Sigmoid colon (tissue), 7 donors: ENCODE measurements around the gene C17orf67. TPM values are rescaled to one million over a fixed set of nuclear protein-coding genes. Genes with fewer than 3 reads are reported as not detected.

Experiments used
- DNase-seq: peaks from one replicate; pipeline ENCODE4 v3.0.0-alpha.2; 2019
- H3K27ac ChIP-seq, 4 donors: fragments of 200-600 bp; sonication (generic); one replicate each; pipeline ENCODE4 v1.5.1; 2016 to 2019; ENCODE audit warnings: mild to moderate bottlenecking in 1 of 4
- H3K27me3 ChIP-seq, 3 donors: fragments of 200-600 bp; sonication (generic); one replicate each; pipeline ENCODE4 v1.5.1; 2019; ENCODE audit warnings: mild to moderate bottlenecking in 1 of 3
- H3K36me3 ChIP-seq, 4 donors: fragments of 200-600 bp; sonication (generic); one replicate each; pipeline ENCODE4 v1.5.1; 2016 to 2019
- H3K4me1 ChIP-seq, 4 donors: fragments of 200-600 bp; sonication (generic); one replicate each; pipeline ENCODE4 v1.5.1; 2017 to 2019
- H3K4me3 ChIP-seq, 4 donors: fragments of 200-600 bp; sonication (generic); one replicate each; pipeline ENCODE4 v1.5.1; 2017 to 2019; ENCODE audit warnings: mild to moderate bottlenecking in 2 of 4, moderate library complexity in 1 of 4
- H3K9me3 ChIP-seq, 4 donors: fragments of 200-600 bp in 3 of 4; sonication (generic) in 3 of 4; one replicate each; pipeline versions ENCODE4 v1.5.1 to v1.6.1; 2013 to 2019
- POLR2A ChIP-seq, 2 donors: fragments of 450-650 bp; IDR thresholded peaks; one replicate each; pipeline ENCODE4 v1.6.1; 2016; ENCODE audit warnings: antibody characterized with exemption in 2 of 2, mild to moderate bottlenecking in 2 of 2, moderate library complexity in 2 of 2
- WGBS, 2 donors: extraction: QIAGEN DNeasy Blood & Tissue Kit; methylation state at CpG; one replicate each; pipeline ENCODE4 v1.1.7; 2013; 5-methylcytosine and 5-hydroxymethylcytosine counted together
- intact Hi-C: fragments of 100-400 bp; cut with DNase I; formaldehyde crosslinking; loops from one replicate; pipeline ENCODE4 v1.15.1; 2023
- polyA plus RNA-seq, 3 donors: library from polyadenylated mRNA; stranded (reverse); fragments of 200-250 nt; gene quantifications; one replicate each; pipeline ENCODE4 v1.2.3, GENCODE V29; 2013
- small RNA-seq, 3 donors: library from RNA; depleted of rRNA; stranded (forward); fragments of <200 nt; gene quantifications; one replicate each; pipeline ENCODE3, GENCODE V24; 2016
- total RNA-seq, 4 donors: library from RNA; depleted of rRNA; stranded (reverse); fragments of >200 nt; gene quantifications; one replicate each; pipeline ENCODE4 v1.1.0, GENCODE V29; 2016
- donor health status: healthy with polysubstance abuse.
- donor health status: Bipolar disorder and iron deficiency.
- donor health status: healthy.

C17orf67 gene
- total and polyA plus RNA-seq, 7 donors, result 0.99 to 2.8 (median 1.9) TPM; not detected in 1

GRCh38 chr17:56742601-56743000, 91.1 kb downstream of the C17orf67 start:
- H3K4me3 ChIP-seq, result no peak overlapping the region
- DNase-seq, result no peak
- WGBS, 2 donors, result 66 to 71% methylated on average over 4 of the region's 4 CpGs
- TF ChIP-seq POLR2A (IDR thresholded peaks at IDR 0.05), result no peak
- no peak overlapping the region for H3K27ac ChIP-seq
- H3K36me3 ChIP-seq, result no peaks in the 10 kb centered on the region
- intact Hi-C loops, result no loop called here
- H3K4me1 ChIP-seq, result no peaks in the 10 kb centered on the region
- no peaks in the 10 kb centered on the region for H3K27me3 ChIP-seq
- H3K9me3 ChIP-seq, result no peaks in the 10 kb centered on the region

Small RNA genes lying within 50 kb of the gene (small RNA-seq; reads per million reads assigned to genes)
- 0 reads per million in 3 donors for gene RNU6-1158P

Other genes starting within 250 kb of the C17orf67 start
- gene NOG, start 240.2 kb downstream of the C17orf67 start, total RNA-seq, result under 1 TPM in 2 of 4 donors, not detected in 2; 0.16 to 0.36 TPM
- under 1 TPM in 1 of 3 donors, not detected in 2; 0.52 TPM for gene NOG, start 240.2 kb downstream of the C17orf67 start, polyA plus RNA-seq
- 10 to 100 TPM; 20.3 to 33.8 (median 29.2) TPM for gene DGKE, start 231 bp upstream of the C17orf67 start, total RNA-seq
- gene DGKE, start 231 bp upstream of the C17orf67 start, polyA plus RNA-seq, result 1 to 10 TPM in 1 of 3 donors, under 1 TPM in 2; 0.60 to 2.5 (median 0.92) TPM
- 10 to 100 TPM; 12.1 to 37.1 (median 19.9) TPM for gene TRIM25, start 80.1 kb upstream of the C17orf67 start, total RNA-seq
- 10 to 100 TPM; 10.8 to 51.6 (median 31.9) TPM for gene TRIM25, start 80.1 kb upstream of the C17orf67 start, polyA plus RNA-seq
- gene COIL, start 127.1 kb upstream of the C17orf67 start, total RNA-seq, result 10 to 100 TPM; 11.8 to 15.1 (median 12.3) TPM
- 10 to 100 TPM in 2 of 3 donors, 1 to 10 TPM in 1; 8.3 to 11.4 (median 10.5) TPM for gene COIL, start 127.1 kb upstream of the C17orf67 start, polyA plus RNA-seq
- gene SCPEP1, start 144.2 kb upstream of the C17orf67 start, total RNA-seq, result 100 to 1,000 TPM in 1 of 4 donors, 10 to 100 TPM in 3; 77.8 to 141 (median 85.6) TPM
- gene SCPEP1, start 144.2 kb upstream of the C17orf67 start, polyA plus RNA-seq, result 10 to 100 TPM; 19.8 to 39.7 (median 31.4) TPM